Sigmoid colon (tissue), 4 donors: ENCODE measurements around the gene HMHB1.

Experiments
- POLR2A ChIP-seq, 2 donors: fragments of 450-650 bp; IDR thresholded peaks; one replicate each; pipeline ENCODE4 v1.6.1; 2016; ENCODE audit warnings: antibody characterized with exemption in 2 of 2, mild to moderate bottlenecking in 2 of 2, moderate library complexity in 2 of 2
- POLR2AphosphoS5 ChIP-seq, 4 donors: sonication (generic); formaldehyde crosslinking; IDR thresholded peaks; one replicate each; pipeline ENCODE4 v1.6.1; 2017; ENCODE audit warnings: antibody characterized with exemption in 4 of 4
- TF ChIP-seq, protein P1 (sequence below), 4 experiments: fragments of 450-650 bp in 3 of 4; fragments of 200-600 bp in 1 of 4; IDR thresholded peaks; one replicate each; pipeline ENCODE4 v1.5.1; 2016 to 2019; ENCODE audit warnings: antibody characterized with exemption in 4 of 4, mild to moderate bottlenecking in 3 of 4, moderate library complexity in 2 of 4

DNA sequence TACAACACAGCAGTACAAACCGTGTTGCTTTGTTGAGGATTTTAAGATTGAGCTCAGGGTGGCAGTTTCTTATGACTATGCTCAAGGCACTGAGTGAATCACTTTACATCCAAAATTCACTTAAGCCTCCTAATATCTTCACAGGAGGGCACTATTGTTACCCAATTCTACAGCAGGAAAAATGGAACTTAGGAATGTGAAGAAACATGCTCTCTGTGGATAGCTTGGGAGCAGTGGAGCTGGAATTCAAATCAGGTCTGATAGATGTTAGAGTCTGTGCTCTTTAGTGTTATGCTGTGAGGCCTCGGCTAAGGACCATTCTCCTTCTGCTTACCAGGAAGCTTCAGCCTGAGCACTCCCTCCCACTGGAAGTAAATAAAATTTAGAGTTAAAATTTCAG, 18.7 kb upstream of the HMHB1 start:
- TF ChIP-seq, protein P1, sequence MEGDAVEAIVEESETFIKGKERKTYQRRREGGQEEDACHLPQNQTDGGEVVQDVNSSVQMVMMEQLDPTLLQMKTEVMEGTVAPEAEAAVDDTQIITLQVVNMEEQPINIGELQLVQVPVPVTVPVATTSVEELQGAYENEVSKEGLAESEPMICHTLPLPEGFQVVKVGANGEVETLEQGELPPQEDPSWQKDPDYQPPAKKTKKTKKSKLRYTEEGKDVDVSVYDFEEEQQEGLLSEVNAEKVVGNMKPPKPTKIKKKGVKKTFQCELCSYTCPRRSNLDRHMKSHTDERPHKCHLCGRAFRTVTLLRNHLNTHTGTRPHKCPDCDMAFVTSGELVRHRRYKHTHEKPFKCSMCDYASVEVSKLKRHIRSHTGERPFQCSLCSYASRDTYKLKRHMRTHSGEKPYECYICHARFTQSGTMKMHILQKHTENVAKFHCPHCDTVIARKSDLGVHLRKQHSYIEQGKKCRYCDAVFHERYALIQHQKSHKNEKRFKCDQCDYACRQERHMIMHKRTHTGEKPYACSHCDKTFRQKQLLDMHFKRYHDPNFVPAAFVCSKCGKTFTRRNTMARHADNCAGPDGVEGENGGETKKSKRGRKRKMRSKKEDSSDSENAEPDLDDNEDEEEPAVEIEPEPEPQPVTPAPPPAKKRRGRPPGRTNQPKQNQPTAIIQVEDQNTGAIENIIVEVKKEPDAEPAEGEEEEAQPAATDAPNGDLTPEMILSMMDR (IDR thresholded peaks at IDR 0.05) = no peak
- TF ChIP-seq POLR2A (IDR thresholded peaks at IDR 0.05) = no peak
- no peak for TF ChIP-seq POLR2AphosphoS5 (IDR thresholded peaks at IDR 0.05)
